NCI-H345 (cell line): Measurements from ENCODE around the gene IQCH.

Experiments used
- DNase-seq: peaks from one replicate; lab custom pipeline; 2025; lab: John Stamatoyannopoulos, UW

IQCH gene

DNA sequence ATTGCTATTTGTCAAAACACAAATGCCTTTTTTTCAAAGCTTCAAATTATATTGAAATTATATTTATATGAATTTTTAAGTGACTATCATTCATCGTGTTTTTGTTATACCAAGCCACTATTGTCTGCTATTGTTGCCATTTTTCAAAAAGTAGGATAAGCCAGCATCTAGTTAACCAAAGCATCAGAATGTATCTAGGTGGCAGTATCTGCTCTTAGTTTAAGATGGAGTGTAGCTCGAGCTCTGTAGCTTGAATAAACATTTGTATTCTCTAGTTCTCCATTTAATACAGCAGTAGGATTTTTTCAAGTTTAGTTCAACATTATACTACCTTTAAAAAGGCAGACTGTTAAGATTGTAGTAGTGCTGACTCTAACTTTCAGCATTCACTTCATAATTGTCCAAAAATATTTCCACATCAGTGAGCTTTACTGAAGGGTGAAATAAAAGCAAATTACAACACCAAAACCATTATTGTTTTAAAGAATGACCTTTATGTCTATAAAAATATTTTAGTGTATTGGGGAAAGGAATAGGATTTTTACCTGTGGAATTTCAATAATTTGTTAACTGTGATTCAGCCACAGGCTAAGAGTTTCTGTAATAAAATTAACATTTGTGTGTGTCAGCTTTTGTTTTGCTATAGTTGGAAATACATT lies 246.7 kb downstream of the IQCH start:
- DNase-seq, result peak; percentile 1

DNA sequence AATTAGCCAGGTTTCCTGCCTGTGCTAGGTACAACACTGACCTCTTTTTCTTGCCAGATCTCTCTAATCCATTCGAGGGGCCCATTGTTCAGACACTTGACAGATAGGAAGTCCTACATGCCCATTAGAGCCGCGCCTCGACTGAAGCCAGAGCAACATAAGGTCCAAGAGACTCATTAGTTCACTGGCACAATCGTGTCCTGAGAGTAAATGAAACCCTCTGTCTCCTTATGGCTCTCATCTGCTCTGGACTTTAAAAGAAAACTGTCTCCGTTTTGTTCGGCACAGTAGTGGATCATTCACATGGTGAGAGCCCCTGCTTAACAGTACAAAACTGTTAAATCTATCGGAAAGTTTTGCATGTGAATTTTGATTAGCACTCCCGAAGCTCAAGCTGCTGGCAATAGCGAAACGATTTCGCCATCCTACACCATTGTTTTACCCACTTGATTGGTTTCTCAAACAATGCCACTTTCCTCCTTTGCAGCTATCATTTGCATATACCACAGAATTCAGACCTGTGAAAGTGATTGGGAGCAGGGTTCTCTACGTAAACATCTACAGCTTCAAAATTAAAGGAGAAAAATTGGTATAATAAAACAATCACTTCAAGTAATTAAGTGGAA lies 247.4 kb downstream of the IQCH start:
- DNase-seq, result no peak

DNA sequence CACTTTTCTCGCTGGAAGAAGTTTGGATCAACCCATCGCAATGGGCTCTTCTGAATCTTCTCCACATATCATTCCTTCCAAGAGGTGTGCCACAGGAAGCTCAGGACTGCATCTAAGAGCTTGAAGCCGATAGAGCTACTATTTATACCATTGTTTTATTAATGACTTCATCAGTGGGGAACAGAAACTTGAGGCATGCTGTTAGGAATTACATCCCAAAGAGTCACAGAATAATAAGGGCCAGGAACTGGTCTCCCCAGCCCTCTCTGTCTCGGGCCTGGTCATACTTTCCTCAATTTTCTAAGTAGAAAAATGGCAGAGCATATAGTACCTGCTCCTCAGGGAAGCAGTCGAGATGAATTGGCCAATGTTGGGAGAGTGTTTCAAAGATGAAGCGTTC lies 249.5 kb downstream of the IQCH start:
- DNase-seq, result no peak

DNA sequence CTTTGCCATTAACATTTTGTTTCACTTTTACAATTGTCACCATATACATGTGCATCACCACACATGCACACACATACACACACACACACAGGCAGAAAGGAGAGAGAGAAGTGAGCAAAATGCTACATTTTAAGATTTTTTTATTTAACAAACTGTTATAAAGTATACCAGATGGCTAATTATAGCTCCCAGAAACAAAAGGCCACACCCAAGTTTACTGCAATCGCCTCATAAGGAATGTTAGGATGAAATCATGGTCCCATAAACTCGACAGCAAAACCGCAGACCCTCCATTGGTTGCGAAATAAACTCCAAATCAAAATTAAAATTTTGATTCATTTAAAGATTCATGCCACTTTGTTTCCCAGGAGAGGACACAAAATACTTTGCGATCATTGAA lies 250.2 kb downstream of the IQCH start:
- no peak for DNase-seq

DNA sequence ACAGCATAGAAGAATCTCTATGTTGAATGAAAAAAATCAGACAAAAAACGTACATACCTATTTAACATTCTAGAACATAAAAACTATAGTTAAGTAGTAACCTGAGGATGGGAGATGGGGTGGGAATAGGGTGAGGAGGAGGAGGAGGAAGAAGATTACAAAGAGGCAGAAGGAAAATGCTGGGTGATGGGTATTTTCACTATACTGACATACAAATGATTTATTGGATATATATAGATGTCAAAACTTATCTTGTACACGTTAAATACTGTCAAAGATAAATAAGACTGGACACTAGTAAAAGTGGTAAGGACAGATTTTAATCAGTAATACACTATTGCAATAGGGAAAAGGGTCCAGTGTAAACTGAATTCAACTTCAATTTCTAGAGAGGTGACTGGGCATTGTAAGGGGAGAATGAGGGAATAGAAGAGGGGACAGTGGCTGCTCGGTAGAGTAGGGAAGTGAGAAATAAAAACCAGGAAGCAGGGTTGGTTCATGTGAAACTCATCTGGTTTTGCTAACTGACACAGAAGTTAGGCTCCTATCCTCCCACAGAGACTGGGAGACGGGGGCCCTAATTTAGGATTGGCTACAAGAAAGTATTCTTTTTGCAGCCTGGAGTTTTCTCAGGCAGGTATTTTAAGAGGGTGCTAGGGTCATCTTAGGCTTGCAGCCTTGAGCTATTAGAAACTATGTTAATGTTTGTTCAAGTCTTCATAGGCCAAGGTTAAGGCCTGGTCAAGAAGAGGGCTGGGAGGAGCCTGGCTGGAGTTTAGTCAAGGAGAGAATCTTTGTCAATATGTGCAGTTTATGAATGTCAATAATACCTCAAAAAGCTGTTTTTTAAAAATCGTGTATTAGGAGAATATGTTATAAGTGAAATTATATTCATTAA lies 251.3 kb downstream of the IQCH start:
- DNase-seq, result no peak

DNA sequence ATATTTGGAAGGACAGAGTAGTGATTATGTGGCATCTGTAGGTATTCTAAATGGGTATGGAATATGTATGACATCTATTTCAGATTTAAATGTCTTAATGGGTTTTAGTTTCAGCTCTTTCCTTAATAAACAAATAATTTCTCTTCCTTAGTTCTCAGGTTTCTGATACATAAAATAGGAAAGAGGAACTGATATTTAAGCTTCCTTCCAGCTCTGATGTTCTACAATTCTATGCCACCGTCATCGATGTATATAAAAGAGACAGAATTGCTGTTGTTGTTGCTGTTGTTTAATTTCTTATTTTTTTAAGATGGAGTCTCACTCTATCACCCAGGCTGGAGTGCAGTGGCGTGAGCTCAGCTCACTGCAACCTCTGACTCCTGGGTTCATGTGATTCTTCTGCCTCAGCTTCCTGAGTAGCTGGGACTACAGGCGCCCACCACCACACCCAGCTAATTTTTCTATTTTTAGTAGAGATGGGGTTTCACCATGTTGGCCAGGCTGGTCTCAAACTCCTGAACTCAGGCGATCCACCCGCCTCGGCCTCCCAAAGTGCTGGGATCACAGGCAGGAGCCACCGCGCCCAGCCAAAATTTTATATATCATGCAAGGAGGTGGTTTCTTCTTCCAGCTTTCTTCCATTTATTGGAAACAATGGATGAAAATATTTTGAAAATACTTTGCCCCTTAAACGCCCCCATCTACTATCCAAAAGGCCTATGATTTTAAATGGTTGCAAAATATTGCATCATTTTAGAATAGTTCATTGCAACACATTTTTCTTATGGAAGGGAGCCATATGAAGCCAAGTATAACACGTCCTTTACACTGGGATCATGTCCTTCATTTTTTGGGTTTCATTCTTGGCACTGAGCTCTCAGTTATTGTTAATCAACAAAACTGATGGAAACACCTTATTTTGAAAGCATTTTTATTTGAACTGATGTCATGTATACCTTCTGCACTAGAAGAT lies 252.5 kb downstream of the IQCH start:
- DNase-seq, result no peak

DNA sequence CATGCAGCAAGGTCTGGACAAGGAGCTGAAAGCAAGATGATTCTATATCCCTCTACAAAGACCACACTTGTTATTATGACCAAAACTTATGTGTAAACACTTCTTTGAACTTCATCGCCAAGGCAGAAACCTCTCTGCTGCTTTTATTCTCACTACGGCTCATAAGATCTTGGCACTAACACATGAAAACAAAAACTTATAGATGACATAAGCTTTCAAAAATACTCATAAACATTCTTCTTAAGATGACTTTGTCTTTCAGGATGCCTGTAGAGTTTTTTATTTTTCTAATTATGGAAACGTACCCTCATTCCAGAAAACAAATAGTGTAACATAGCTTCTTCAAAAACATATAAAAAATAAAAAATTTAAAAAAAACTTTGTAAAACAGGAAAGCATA lies 253.8 kb downstream of the IQCH start:
- no peak for DNase-seq

DNA sequence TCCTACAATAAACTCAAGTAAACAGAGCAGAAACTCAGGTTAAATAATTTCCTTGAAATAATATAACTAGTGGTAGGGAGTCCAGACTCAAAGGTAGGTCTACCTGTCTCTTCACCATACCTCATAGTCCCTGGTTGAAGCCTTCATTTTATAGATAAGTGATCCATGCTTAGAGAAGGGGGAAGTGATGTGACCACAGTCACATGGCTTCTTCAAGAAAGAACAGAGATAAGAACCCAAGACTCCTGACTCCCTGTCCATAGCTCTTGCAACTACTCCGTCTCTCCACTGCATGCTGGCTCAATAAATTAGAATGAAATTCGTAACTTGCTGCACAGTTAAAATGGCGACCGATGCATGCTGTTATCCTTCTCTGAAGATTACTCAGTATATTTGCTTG lies 255.3 kb downstream of the IQCH start:
- DNase-seq, result no peak

DNA sequence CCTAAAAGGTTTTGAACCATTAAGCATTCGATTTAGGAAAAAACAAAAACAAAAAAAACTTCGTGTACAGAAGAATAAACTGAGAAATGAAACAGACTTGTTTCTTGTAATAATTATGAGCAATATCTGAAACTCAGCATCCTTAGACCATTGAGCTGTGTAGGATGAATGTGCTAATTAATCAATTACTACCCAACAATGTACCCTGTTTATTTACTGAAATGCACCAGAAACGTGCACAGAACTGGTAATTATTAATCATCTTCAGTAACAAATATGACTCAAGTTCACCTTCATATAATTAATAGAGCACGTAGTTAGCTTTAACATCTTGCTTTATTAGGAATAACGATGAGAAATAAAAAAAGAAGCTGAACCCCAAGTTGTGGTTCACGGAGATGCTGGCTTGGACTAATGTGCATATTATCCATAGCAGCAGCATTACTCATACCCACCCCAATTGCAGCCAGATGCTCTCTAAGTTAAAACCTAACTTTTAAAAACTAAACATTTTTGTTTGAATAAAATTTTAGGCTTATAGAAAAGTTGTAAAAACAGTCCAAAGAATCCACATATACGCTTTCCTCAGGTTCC lies 256.1 kb downstream of the IQCH start:
- DNase-seq, result no peak

DNA sequence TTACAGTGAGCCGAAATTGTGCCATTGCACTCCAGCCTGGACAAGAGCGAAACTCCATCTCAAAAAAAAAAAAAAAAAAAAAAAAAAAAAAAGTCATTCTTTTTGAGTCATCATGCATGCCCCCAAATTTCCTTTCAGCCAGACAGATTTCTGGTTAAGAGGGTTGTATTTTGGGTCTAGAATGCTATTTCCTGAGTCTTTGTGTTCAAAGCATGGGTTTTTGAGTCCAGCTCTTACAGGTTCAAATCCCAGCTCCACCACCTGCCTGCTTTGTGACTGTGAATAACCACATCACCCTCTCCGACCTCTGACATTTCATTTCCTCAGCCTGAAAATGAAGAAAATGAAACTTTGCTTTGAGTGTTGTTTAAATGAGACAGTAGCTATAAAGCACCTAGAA lies 257.0 kb downstream of the IQCH start:
- DNase-seq, result no peak

DNA sequence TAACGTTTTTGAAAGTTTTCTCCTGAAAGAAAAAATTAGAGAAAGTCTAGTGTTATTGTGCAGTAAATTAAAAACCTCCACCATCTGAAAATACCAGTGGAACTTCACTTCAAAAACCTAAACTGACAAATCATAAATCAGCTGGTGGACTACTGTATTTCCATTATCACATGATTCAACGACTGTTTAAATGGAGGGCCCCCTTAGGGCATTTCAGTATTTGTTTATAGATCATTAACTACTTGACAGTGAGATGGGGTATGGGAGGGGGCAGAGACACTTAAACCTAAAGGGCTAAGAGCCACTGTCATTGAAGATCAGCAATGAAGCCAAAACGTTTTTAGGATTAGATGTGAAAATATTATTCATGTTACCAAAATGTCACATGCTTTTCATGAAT lies 257.6 kb downstream of the IQCH start:
- peak; percentile 40 for DNase-seq

DNA sequence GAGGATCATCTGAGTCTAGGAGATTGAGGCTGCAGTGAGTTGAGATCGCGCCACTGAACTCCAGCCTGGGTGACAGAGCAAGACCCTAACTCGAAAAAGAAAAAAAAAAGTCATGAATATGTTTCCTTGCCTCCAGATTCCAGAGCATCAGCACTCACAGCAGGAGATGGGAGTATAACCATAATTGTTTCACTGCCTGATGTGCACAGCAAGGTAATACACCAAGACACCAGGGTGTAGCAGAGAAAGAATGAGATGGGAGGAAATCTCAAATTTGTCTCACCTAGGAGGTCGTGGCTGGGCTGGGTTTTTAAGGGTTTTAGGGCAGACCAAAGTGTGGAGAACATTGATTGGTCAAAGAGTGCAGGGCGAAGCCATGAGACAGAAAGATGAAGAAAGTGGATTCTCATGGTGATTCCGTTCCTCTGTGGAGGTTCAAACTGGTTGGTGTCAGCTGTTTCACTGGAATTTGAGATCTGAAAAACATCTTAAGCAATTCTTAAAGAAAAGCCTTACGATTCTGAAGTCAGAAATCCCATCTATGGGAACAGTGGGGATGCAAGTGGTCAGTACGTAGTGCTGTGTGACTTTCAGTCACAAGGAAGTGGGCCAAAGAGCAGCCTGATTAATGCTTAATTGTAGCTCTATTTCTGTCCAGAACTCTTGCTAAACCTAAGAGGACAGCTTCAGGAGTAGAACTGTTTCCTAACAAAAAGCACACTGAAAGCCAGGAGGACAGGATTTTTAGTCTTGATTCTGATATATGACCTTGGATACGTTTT lies 258.5 kb downstream of the IQCH start:
- DNase-seq, result no peak

DNA sequence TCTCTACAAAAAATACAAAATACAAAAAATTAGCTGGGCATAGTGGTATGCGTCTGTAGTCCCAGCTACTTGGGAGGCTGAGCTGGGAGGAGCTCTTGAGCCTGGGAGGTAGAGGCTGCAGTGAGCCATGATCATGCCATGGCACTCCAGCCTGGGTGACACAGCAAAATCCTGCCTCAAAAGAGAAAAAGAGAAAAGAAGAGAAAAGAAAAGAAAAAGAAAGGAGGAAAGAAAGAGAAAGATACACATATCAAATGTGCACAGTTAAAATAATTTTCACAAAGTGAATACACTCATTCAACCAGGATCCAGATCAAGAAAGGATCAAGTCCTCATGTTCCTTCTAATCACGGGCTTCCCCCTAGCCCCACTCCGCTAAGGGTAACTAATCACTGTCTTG lies 260.5 kb downstream of the IQCH start:
- DNase-seq, result no peak

DNA sequence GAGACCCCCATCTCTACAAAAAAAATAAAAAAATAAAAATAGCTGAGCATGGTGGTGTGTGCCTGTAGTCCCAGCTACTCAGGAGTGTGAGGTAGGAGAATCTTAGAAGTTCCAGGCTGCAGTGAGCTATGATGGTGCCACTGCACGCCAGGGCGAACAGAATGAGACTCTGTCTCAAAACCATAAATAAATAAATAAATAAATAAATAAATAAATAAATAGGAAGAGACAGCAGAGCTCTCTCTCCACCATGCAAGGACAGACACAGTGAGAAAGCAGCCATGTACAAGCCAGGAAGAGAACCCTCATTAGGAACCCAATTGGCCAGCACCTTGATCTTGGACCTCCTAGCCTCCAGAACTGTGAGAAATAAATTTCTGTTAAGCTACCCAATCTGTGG lies 261.0 kb downstream of the IQCH start:
- no peak for DNase-seq

DNA sequence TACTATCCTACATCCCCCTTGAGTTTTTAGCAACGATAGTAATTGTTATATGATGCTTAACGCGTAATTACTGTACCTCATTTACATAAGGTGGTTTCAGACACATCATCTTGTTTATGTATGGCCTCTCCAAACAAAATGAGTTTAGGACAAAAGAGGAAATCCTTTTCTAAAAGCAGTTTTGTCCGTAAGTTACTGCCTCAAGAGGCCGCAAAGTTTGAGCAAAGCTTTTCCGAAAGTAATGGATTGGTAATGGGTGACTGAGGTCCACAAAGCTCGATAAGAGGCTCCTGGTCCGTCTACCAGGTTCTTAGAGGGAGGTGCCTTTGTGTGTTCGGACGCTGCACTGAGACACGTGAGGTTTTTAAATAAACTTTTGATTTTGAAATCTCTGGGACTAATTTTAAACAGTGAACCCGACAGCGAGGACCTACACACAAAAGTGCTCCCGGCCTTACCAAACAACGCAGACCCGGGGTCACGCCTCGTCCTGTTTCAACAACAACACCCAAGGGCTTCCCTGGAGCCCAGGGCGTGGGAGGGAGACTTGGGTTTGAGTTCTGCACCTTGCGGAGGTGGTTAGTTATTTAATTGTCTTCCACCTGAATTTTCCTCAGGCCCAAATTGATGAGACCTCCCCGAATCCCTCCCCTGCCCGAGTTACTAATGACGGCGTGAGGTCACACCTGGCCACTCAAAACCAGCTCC lies 265.9 kb downstream of the IQCH start:
- no peak for DNase-seq

DNA sequence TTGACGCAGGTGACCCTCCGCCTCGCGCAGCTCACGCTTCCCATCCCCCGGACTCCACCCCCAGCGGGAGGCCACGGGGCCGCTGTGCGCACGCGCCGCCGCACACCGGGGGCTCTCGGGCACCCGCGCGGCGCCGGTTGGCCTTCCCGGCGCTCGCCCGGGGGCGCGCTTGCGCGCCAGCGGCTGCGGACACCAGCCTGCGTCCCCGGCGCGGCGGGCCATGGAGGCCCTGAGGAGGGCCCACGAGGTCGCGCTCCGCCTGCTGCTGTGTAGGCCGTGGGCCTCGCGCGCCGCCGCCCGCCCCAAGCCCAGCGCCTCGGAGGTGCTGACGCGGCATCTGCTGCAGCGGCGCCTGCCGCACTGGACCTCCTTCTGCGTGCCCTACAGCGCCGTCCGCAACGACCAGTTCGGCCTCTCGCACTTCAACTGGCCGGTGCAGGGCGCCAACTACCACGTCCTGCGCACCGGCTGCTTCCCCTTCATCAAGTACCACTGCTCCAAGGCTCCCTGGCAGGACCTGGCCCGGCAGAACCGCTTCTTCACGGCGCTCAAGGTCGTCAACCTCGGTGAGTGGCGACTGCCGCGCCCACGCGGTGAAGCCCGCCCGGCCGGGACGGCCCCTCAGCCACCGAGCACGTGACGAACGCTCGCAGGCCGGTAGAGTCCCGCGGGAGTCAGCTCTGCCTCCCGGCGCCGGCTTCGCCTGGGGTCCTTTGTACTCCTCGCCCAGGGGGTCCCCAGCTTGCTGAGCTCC lies 266.6 kb downstream of the IQCH start, which contains the start of gene C15orf61:
Gene C15orf61 (plus strand): TSS at position 103 of the 754 bp plus-strand sequence. CDS start 118 bp downstream, at position 221.
- DNase-seq, result peak; percentile 81

DNA sequence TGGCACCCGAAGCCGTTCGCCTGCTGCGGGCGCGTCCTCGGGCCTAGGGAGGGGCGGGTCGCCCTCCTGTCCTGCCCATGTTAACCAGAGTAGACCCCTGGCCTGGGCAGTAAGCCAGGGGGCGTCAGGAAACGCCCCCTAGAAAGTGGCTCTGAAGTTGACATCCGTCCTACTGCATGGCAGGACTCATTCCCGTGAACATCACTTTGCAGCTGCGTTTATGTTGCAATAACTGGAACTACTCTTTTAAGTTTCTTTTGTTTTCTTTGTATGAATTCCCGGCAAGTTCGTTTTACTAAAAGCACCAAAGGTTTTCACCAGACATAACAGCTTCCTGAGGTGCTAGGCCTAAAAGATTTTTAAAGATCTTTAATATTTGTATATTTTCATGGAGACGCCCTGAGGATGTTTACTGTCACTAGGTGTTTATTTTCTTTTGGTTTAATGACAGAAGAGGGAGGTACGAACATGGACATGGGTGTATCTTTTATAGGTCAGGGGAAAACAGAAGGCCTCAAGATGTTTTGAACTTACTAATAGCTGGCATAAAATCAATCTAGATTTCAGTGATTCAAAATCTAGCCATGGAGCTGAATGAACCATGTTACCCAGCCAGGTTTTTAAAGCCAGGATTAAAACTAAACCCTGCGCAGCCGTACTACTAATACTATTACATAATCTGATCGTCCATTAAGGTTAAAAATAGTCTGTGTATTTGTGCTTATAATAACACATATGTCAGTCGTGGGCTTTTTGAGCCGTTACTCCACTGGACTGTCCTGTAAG lies 267.4 kb downstream of the IQCH start:
- DNase-seq, result peak; percentile 12

DNA sequence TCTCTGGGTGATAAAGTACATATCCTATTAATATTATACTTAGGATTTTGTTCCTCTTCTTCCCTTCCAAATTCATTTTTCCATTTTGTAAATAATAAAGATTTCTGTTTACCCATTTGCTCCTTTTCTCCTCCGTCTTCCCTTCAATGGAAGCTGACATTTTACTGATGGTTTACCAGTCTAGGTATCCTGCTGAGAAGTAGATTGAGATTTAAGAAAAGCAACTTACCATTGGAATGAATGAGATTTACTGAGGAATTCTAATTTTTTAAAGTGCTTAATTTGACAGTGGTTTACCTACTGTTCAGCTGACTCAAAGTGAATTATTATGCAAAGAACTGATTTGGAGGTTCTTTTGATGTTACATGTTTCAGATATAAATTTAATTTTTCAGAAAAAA lies 268.7 kb downstream of the IQCH start:
- no peak for DNase-seq
